LNCaP clone FGC (cell line): ENCODE data around the gene GALNT10.

Experiments used
- DNase-seq: peaks from one replicate; pipeline ENCODE4 v3.0.0-alpha.2; 2011; ENCODE audit warnings: low read depth
- H3K4me3 ChIP-seq: 2 replicates; pipeline ENCODE4 v1.5.1; 2011; ENCODE audit warnings: mild to moderate bottlenecking, low read depth, low read length, control low read depth
- TF ChIP-seq, protein P1 (sequence below): IDR thresholded peaks from 2 replicates; pipeline ENCODE4 v1.5.1; 2012; ENCODE audit warnings: mild to moderate bottlenecking; ENCODE audit not compliant: control insufficient read depth, insufficient read depth; ENCODE audit errors: extremely low read depth

The GALNT10 gene

DNA sequence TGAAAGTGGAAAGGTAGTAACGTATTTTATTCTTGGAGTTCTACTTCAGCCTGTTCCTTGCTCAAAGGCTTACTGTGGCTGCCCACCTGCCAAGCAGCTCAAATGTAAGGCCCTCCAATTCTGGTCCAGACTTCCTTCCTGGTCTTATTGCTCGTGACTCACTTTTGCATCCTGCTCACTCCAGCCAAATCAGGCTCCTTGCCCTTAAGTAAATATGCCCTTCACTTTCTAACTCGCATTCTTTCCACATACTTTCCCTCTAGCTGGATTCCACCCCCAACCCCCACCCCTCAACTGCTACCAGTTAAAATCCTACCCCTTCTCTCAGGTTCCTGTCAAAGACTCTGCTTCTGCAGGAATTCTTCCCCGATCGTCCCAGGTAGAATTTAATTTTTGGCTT, 96.6 kb downstream of the GALNT10 start:
- H3K4me3 ChIP-seq = no peak overlapping the region
- TF ChIP-seq, protein P1, sequence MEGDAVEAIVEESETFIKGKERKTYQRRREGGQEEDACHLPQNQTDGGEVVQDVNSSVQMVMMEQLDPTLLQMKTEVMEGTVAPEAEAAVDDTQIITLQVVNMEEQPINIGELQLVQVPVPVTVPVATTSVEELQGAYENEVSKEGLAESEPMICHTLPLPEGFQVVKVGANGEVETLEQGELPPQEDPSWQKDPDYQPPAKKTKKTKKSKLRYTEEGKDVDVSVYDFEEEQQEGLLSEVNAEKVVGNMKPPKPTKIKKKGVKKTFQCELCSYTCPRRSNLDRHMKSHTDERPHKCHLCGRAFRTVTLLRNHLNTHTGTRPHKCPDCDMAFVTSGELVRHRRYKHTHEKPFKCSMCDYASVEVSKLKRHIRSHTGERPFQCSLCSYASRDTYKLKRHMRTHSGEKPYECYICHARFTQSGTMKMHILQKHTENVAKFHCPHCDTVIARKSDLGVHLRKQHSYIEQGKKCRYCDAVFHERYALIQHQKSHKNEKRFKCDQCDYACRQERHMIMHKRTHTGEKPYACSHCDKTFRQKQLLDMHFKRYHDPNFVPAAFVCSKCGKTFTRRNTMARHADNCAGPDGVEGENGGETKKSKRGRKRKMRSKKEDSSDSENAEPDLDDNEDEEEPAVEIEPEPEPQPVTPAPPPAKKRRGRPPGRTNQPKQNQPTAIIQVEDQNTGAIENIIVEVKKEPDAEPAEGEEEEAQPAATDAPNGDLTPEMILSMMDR = no peak
- no peak for DNase-seq

DNA sequence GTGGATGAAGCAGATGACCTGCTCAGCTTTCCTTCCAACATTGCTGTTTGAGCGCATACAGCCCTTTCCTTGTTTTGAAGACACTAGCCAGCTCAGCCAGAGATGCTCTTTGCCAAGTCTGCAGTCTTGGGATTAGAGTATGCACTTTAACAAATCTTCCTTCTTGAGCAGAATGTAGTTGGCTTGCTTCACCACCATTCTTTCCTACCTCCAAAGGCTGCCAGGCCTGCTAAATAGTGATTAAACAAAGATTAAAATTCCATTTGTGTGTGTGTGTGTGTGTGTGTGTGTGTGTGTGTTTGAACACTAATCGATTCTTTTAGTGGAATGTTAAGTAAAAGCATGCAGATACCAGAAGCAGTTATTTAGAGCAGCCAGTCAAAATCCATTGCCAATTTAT, 97.6 kb downstream of the GALNT10 start:
- H3K4me3 ChIP-seq = no peak overlapping the region
- TF ChIP-seq, protein P1 = no peak
- no peak for DNase-seq

DNA sequence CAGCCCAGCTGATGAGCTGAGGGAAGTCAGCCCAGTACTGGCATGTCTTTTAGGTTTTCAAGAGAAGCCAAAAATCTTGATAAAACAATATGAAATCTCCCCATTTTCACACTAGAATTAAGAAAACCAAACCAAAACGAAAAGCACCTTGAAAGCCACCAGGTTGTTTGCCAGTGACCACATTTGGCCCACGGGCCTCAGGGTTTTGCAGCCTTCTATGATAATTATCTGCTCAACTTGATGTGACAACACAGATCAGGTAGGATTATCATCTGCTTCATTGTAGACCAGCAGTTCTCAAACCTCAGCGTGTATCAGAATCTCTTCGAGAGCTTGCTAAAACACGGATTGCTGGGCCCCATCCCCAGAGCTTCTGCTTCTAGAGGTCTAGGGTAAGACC, 101.4 kb downstream of the GALNT10 start:
- no peak for DNase-seq
- no peak overlapping the region for H3K4me3 ChIP-seq
- TF ChIP-seq, protein P1 = no peak

DNA sequence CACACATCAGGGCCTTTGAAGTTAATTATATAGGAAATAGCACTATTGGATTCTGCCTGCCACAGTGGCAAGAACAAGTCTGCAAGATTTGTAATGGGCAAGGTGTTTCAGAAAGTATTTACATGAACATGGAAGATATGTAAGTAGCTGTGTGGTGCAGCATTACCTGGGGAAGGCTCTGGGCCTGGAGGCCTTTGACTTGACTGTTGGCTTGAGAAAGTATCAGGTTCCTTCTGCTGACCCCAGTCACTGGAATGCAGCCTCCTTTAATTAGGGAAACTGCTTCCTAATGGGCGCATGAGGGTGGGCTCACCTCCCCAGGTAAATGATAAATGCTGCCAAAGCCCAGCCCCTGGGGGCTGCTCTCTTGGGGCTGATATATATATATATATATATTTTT, 102.7 kb downstream of the GALNT10 start:
- TF ChIP-seq, protein P1 = no peak
- DNase-seq = no peak
- H3K4me3 ChIP-seq = no peak overlapping the region

DNA sequence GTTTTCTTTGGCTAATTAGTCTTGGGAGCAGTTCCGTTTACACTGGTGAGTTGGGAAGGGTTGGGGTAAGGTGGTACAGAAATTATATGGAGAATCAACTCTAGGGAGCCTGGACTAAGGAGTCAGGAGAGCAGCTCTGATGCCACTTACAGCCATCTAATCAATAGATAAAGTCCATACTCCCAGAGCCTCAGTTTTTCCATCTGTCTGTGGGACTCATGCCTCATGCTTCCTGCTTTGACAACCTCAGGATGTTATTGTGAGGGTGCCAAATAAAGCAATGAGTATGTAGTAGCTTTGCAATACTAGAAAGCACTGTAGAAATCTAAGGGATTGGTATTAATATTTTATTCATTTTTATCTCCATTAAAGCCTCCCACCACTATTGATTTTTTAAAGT, 105.0 kb downstream of the GALNT10 start:
- DNase-seq = no peak
- TF ChIP-seq, protein P1 = no peak
- no peak overlapping the region for H3K4me3 ChIP-seq

DNA sequence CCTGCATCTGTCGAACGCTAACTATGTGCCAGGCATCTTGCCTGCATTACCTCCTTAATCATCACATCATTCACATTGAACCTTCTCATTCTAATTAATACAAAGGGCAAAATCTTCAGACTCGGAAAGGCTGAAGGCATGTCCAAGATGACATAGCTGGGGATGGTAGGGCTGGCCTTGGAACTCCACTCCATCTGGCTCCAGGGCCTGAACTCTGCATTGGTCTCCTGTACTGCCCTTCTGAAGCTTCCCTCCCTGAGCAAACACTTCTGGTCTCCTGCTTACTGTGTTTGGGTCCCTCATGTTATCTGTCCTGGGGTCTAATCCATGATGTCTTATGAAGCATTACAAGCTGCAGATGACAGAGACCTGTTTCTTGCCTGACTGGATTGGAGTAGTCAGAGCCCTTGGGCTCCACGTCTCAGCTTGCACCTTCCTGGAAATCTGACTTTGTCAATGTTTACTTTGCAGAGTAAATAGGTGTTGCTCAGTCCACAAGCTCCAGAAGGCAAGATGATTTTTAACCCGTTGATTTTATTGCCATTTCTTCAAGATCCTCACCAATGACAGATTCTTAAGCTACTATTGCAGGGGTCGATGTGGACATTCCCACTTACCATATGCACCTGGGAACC, 106.1 kb downstream of the GALNT10 start:
- DNase-seq = peak; percentile 87
- peak overlapping the region; percentile 25 for H3K4me3 ChIP-seq
- TF ChIP-seq, protein P1 = no peak

DNA sequence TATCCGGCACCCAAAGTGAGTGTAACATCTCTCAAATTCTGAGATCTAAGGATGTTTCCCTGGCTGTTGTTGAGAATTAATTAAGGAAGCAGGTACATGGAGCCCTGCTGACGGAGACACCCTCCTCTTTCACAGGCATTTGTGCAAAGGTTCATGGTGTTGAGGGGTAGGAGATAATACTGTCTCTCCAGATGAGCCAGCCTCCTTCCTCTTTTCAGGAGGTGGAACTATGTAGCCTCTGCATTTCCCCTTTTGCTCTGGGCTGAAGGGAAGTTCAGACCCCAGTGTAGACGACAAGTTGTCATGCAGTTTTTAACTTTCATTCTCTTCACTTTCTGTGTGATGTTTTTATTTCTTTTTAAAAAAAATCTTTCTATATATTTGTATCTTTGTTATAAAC, 107.5 kb downstream of the GALNT10 start:
- H3K4me3 ChIP-seq = no peak overlapping the region
- no peak for DNase-seq
- TF ChIP-seq, protein P1 = no peak
